MM.1S (cell line): ENCODE measurements around the gene MRPS15.
"Not testable (repeated sequence)": the region's sequence is repeated elsewhere in the genome, so short reads cannot be mapped to it uniquely, and the experiment has no call there.

Source experiments
- DNase-seq: peaks from one replicate; pipeline ENCODE4 v3.0.0-alpha.2; 2015
- H2AFZ ChIP-seq: fragments of 300-600 bp; sonication (generic); 2 replicates; pipeline ENCODE4 v1.6.0; 2016; ENCODE audit warnings: antibody characterized with exemption, low read length
- H3F3A ChIP-seq: fragments of 300-600 bp; sonication (generic); 2 replicates; pipeline ENCODE4 v1.6.1; 2016; ENCODE audit warnings: mild to moderate bottlenecking, antibody characterized with exemption, low read length, moderate library complexity, mixed read lengths; ENCODE audit not compliant: insufficient read depth
- H3K27ac ChIP-seq: fragments of 300-600 bp; sonication (generic); 2 replicates; pipeline ENCODE4 v1.5.1; 2016; ENCODE audit warnings: mild to moderate bottlenecking, low read length
- H3K27me3 ChIP-seq: fragments of 300-600 bp; sonication (generic); replicated peaks from 2 replicates; pipeline ENCODE4 v1.6.0; 2016; ENCODE audit warnings: low read length; ENCODE audit not compliant: insufficient read depth
- H3K36me3 ChIP-seq: fragments of 300-600 bp; sonication (generic); replicated peaks from 2 replicates; pipeline ENCODE4 v1.6.1; 2016; ENCODE audit warnings: mild to moderate bottlenecking, low read length, mixed read lengths; ENCODE audit not compliant: insufficient read depth
- H3K4me1 ChIP-seq: fragments of 300-600 bp; sonication (generic); 2 replicates; pipeline ENCODE4 v1.6.1; 2016; ENCODE audit warnings: low read length, mixed read lengths
- H3K4me2 ChIP-seq: fragments of 300-600 bp; sonication (generic); 2 replicates; pipeline ENCODE4 v1.6.0; 2016; ENCODE audit warnings: low read depth, low read length
- H3K4me3 ChIP-seq: fragments of 300-600 bp; sonication (generic); 2 replicates; pipeline ENCODE4 v1.5.1; 2016; ENCODE audit warnings: low read length, mixed read lengths
- H3K79me2 ChIP-seq: fragments of 300-600 bp; sonication (generic); 2 replicates; pipeline ENCODE4 v1.6.1; 2016; ENCODE audit warnings: mixed run types, low read length, mixed read lengths
- H3K9ac ChIP-seq: fragments of 300-600 bp; sonication (generic); 2 replicates; pipeline ENCODE4 v1.6.1; 2016; ENCODE audit warnings: low read length, mixed read lengths
- H3K9me2 ChIP-seq: fragments of 300-600 bp; sonication (generic); replicated peaks from 2 replicates; pipeline ENCODE4 v1.6.1; 2016; ENCODE audit warnings: mild to moderate bottlenecking, low read length, mixed read lengths; ENCODE audit not compliant: insufficient read depth
- H3K9me3 ChIP-seq: fragments of 300-600 bp; sonication (generic); replicated peaks from 2 replicates; pipeline ENCODE4 v1.6.1; 2016; ENCODE audit warnings: mild to moderate bottlenecking, low read length, mixed read lengths; ENCODE audit not compliant: insufficient read depth
- H4K20me1 ChIP-seq: fragments of 300-600 bp; sonication (generic); 2 replicates; pipeline ENCODE4 v1.6.1; 2016; ENCODE audit warnings: mild to moderate bottlenecking, low read length, moderate library complexity, mixed read lengths; ENCODE audit not compliant: insufficient read depth
- CTCF ChIP-seq: fragments of 300-600 bp; sonication (generic); IDR thresholded peaks from 2 replicates; pipeline ENCODE4 v1.5.1; 2016; ENCODE audit warnings: antibody characterized with exemption, low read length, mixed read lengths
- EZH2 ChIP-seq: fragments of 300-600 bp; sonication (generic); optimal IDR thresholded peaks from 2 replicates; pipeline ENCODE3; 2017; ENCODE audit warnings: low read depth, mild to moderate bottlenecking, antibody characterized with exemption, low read length, mixed read lengths
- EZH2phosphoT487 ChIP-seq: fragments of 300-600 bp; sonication (generic); IDR thresholded peaks from 2 replicates; pipeline ENCODE4 v1.6.1; 2018; ENCODE audit warnings: antibody characterized with exemption, low read length

Gene MRPS15

GRCh38 chr1:36503733-36504132, 39.5 kb upstream of the MRPS15 start:
- H3K4me3 ChIP-seq: no peak overlapping the region
- no peaks in the 10 kb centered on the region for H3K4me1 ChIP-seq
- no peak for TF ChIP-seq EZH2phosphoT487
- no peak for TF ChIP-seq CTCF
- no peak for TF ChIP-seq EZH2
- no peaks in the 10 kb centered on the region for H3K36me3 ChIP-seq
- H3F3A ChIP-seq: no peaks in the 10 kb centered on the region
- no peaks in the 10 kb centered on the region for H3K9me2 ChIP-seq
- H3K9me3 ChIP-seq: no peaks in the 10 kb centered on the region
- no peaks in the 10 kb centered on the region for H4K20me1 ChIP-seq
- no peak for DNase-seq
- no peak overlapping the region for H3K4me2 ChIP-seq
- no peak overlapping the region for H2AFZ ChIP-seq
- H3K79me2 ChIP-seq: no peaks in the 10 kb centered on the region
- H3K27ac ChIP-seq: no peak overlapping the region
- peaks cover 32% of the 10 kb centered on the region for H3K27me3 ChIP-seq
- no peak overlapping the region for H3K9ac ChIP-seq

- H3K4me1 ChIP-seq: no peaks in the 10 kb centered on the region
- no peak overlapping the region for H2AFZ ChIP-seq
Measured at GRCh38 chr1:36503159-36503558, 39.0 kb upstream of the MRPS15 start.

GRCh38 chr1:36502616-36503015, 38.4 kb upstream of the MRPS15 start:
- Histone ChIP-seq H3K4me3 (no peak overlapping the region), H3F3A (no peaks in the 10 kb centered on the region), H3K27ac (no peak overlapping the region), H3K36me3 (no peaks in the 10 kb centered on the region), H2AFZ (no peak overlapping the region), H3K9me3 (no peaks in the 10 kb centered on the region), H4K20me1 (no peaks in the 10 kb centered on the region), H3K27me3 (peaks cover 27% of the 10 kb centered on the region), H3K4me1 (no peaks in the 10 kb centered on the region), H3K4me2 (no peak overlapping the region), H3K9ac (no peak overlapping the region), H3K79me2 (no peaks in the 10 kb centered on the region), H3K9me2 (no peaks in the 10 kb centered on the region)
- no peak for TF ChIP-seq EZH2
- no peak for TF ChIP-seq CTCF
- no peak for TF ChIP-seq EZH2phosphoT487
- DNase-seq: no peak

More at GRCh38 chr1:36503159-36503558, 39.0 kb upstream of the MRPS15 start:
- Histone ChIP-seq H3K9me3 (no peaks in the 10 kb centered on the region), H3K27ac (no peak overlapping the region), H4K20me1 (no peaks in the 10 kb centered on the region), H3K9ac (no peak overlapping the region), H3F3A (no peaks in the 10 kb centered on the region), H3K36me3 (no peaks in the 10 kb centered on the region), H3K79me2 (no peaks in the 10 kb centered on the region), H3K27me3 (peaks cover 27% of the 10 kb centered on the region), H3K4me2 (no peak overlapping the region), H3K9me2 (no peaks in the 10 kb centered on the region), H3K4me3 (no peak overlapping the region)
- TF ChIP-seq EZH2 (no peak), CTCF (no peak), EZH2phosphoT487 (no peak)
- no peak for DNase-seq

GRCh38 chr1:36501911-36502310, 37.7 kb upstream of the MRPS15 start:
- DNase-seq, H3K4me3 ChIP-seq, H2AFZ ChIP-seq, H3K9ac ChIP-seq, H4K20me1 ChIP-seq, H3K9me2 ChIP-seq, H3K4me2 ChIP-seq, H3K9me3 ChIP-seq, H3K27ac ChIP-seq, H3K36me3 ChIP-seq, H3K4me1 ChIP-seq, H3K79me2 ChIP-seq, H3F3A ChIP-seq: not testable (repeated sequence)
- H3K27me3 ChIP-seq: peaks cover 27% of the 10 kb centered on the region
